ENCODE measurements around the gene CACNB1. TPM values are rescaled to one million over a fixed set of nuclear protein-coding genes. Genes with fewer than 3 reads are reported as not detected.

Gene CACNB1
- total and polyA plus RNA-seq, 2 donors (not counting 1 experiment from before 2014, with no cell fraction given), result 3.8 to 12.4 TPM

- peak overlapping the region in 1 of 2 donors; percentile 40 for H3K27ac ChIP-seq (ENCODE audit: low read length in 2 of 2)
- H3K9me3 ChIP-seq (ENCODE audit: control extremely low read depth in 1 of 3, control insufficient read depth in 2 of 3, insufficient read depth in 1 of 3, low read length in 2 of 3), result no peaks in the 10 kb centered on the region
- Mint-ChIP-seq H3K4me1 (peaks cover 23% of the 10 kb centered on the region), H3K27ac (peak overlapping the region; percentile 7), H3K4me3 (peak overlapping the region; percentile 63), H3K9me3 (ENCODE audit: insufficient read depth) (no peaks in the 10 kb centered on the region), H3K27me3 (peaks cover 8% of the 10 kb centered on the region)
- ATAC-seq (ENCODE audit: low read depth), result peak; percentile 79
- no peak for TF ChIP-seq EZH2 (IDR thresholded peaks at IDR 0.05; ENCODE audit: borderline replicate concordance, insufficient read depth, low read depth, low read length, poor library complexity, severe bottlenecking)
- TF ChIP-seq, protein P1, sequence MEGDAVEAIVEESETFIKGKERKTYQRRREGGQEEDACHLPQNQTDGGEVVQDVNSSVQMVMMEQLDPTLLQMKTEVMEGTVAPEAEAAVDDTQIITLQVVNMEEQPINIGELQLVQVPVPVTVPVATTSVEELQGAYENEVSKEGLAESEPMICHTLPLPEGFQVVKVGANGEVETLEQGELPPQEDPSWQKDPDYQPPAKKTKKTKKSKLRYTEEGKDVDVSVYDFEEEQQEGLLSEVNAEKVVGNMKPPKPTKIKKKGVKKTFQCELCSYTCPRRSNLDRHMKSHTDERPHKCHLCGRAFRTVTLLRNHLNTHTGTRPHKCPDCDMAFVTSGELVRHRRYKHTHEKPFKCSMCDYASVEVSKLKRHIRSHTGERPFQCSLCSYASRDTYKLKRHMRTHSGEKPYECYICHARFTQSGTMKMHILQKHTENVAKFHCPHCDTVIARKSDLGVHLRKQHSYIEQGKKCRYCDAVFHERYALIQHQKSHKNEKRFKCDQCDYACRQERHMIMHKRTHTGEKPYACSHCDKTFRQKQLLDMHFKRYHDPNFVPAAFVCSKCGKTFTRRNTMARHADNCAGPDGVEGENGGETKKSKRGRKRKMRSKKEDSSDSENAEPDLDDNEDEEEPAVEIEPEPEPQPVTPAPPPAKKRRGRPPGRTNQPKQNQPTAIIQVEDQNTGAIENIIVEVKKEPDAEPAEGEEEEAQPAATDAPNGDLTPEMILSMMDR (IDR thresholded peaks at IDR 0.05), result no peak
- WGBS (ENCODE audit: insufficient coverage), result 39% methylated on average over 14 of the region's 15 CpGs
- H3K4me2 ChIP-seq (replicated peaks; ENCODE audit: low read depth, low read length, poor library complexity, severe bottlenecking), result peak overlapping the region; percentile 53
- DNase-seq, result peak; percentile 75
- H3K4me3 ChIP-seq (ENCODE audit: control extremely low read depth in 1 of 5, extremely low read depth in 1 of 5, insufficient read depth in 1 of 5, low read depth in 2 of 5, low read length in 4 of 5), result peak overlapping the region in 1 of 5 experiments; percentile 9
- peak overlapping the region; percentile 53 for H2AFZ ChIP-seq (ENCODE audit: insufficient read depth, low read depth, low read length, poor library complexity, severe bottlenecking)
- peak overlapping the region; percentile 20 for H3K9ac ChIP-seq (ENCODE audit: low read length)
- ChIA-PET POLR2A (interaction anchor here (0.8 to 1.9 kb wide), 2 partner anchors 29 to 39 kb away, joined by 3 to 6 read pairs; partner anchors contain the start of gene RPL19), CTCF (interaction anchor here (0.8 to 21.4 kb wide), 9 partner anchors 8 to 255 kb away, joined by 4 to 707 read pairs (median 6); partner anchors contain the start of gene RPL19)
- no peaks in the 10 kb centered on the region for H4K20me1 ChIP-seq (ENCODE audit: control insufficient read depth, insufficient read depth, low read length, poor library complexity, severe bottlenecking)
- no peaks in the 10 kb centered on the region for H3K27me3 ChIP-seq (replicated peaks in 1 of 4; ENCODE audit: control extremely low read depth in 1 of 4, control insufficient read depth in 3 of 4, insufficient read depth in 4 of 4, low read length in 3 of 4)
- peaks cover 13 to 21% of the 10 kb centered on the region in 2 donors for H3K4me1 ChIP-seq (ENCODE audit: control insufficient read depth in 2 of 2, insufficient read depth in 2 of 2, low read length in 2 of 2)
- intact Hi-C loops (cut with micrococcal nuclease), result loop anchor here (5.0 kb wide), 1 partner anchor 86 kb away; the partner anchor contains the start of gene PLXDC1
- no peaks in the 10 kb centered on the region for H3K79me2 ChIP-seq (ENCODE audit: control insufficient read depth, insufficient read depth, low read length)
- H3K36me3 ChIP-seq (replicated peaks in 1 of 2; ENCODE audit: control extremely low read depth in 1 of 2, control insufficient read depth in 1 of 2, extremely low read depth in 1 of 2, insufficient read depth in 2 of 2, low read length in 1 of 2), result no peaks in the 10 kb centered on the region
These were observed 41.0 kb upstream of the CACNB1 start for GRCh38 chr17:39238311-39238972.

GRCh38 chr17:39237586-39237985, 40.1 kb upstream of the CACNB1 start:
- H3K4me3 Mint-ChIP-seq, result no peak overlapping the region
- Histone ChIP-seq H3K4me1 (ENCODE audit: control insufficient read depth in 2 of 2, insufficient read depth in 2 of 2, low read length in 2 of 2) (peaks cover 13 to 21% of the 10 kb centered on the region in 2 donors), H4K20me1 (ENCODE audit: control insufficient read depth, insufficient read depth, low read length, poor library complexity, severe bottlenecking) (no peaks in the 10 kb centered on the region), H2AFZ (ENCODE audit: insufficient read depth, low read depth, low read length, poor library complexity, severe bottlenecking) (no peak overlapping the region), H3K4me2 (replicated peaks; ENCODE audit: low read depth, low read length, poor library complexity, severe bottlenecking) (no peak overlapping the region), H3K27ac (ENCODE audit: low read length in 2 of 2) (no peak overlapping the region), H3K9me3 (ENCODE audit: control extremely low read depth in 1 of 3, control insufficient read depth in 2 of 3, insufficient read depth in 1 of 3, low read length in 2 of 3) (no peaks in the 10 kb centered on the region), H3K4me3 (ENCODE audit: control extremely low read depth in 1 of 5, extremely low read depth in 1 of 5, insufficient read depth in 1 of 5, low read depth in 2 of 5, low read length in 4 of 5) (no peak overlapping the region), H3K79me2 (ENCODE audit: control insufficient read depth, insufficient read depth, low read length) (no peaks in the 10 kb centered on the region), H3K27me3 (replicated peaks in 1 of 4; ENCODE audit: control extremely low read depth in 1 of 4, control insufficient read depth in 3 of 4, insufficient read depth in 4 of 4, low read length in 3 of 4) (peaks cover 0 to 5% (median 0%) of the 10 kb centered on the region in 4 experiments), H3K9ac (ENCODE audit: low read length) (no peak overlapping the region), H3K36me3 (replicated peaks in 1 of 2; ENCODE audit: control extremely low read depth in 1 of 2, control insufficient read depth in 1 of 2, extremely low read depth in 1 of 2, insufficient read depth in 2 of 2, low read length in 1 of 2) (no peaks in the 10 kb centered on the region)
- no peak overlapping the region for H3K27ac Mint-ChIP-seq
- peaks cover 23% of the 10 kb centered on the region for H3K4me1 Mint-ChIP-seq
- intact Hi-C loops (cut with micrococcal nuclease), result loop anchor here (5.0 kb wide), 1 partner anchor 85 kb away; the partner anchor contains the start of gene PLXDC1
- H3K9me3 Mint-ChIP-seq (ENCODE audit: insufficient read depth), result no peaks in the 10 kb centered on the region
- DNase-seq (no peak), ATAC-seq (ENCODE audit: low read depth) (no peak)
- peaks cover 8% of the 10 kb centered on the region for H3K27me3 Mint-ChIP-seq
- CTCF ChIA-PET, result interaction anchor here (0.7 to 21.4 kb wide), 9 partner anchors 6 to 254 kb away, joined by 3 to 707 read pairs (median 9); partner anchors contain the start of gene RPL19
- POLR2A ChIA-PET, result interaction anchor here (0.6 to 1.9 kb wide), 2 partner anchors 38 to 486 kb away, joined by 6 read pairs; partner anchors contain the start of gene RPL19
- 93% methylated on average over 5 of the region's 7 CpGs for WGBS (ENCODE audit: insufficient coverage)
- TF ChIP-seq EZH2 (IDR thresholded peaks at IDR 0.05; ENCODE audit: borderline replicate concordance, insufficient read depth, low read depth, low read length, poor library complexity, severe bottlenecking), result no peak
- TF ChIP-seq, protein P1 (IDR thresholded peaks at IDR 0.05), result no peak

Measured in B cell (primary cell).